Uterus (tissue), 4 donors: Measurements from ENCODE around the gene PRSS8. TPM values are rescaled to one million over a fixed set of nuclear protein-coding genes. Genes with fewer than 3 reads are reported as not detected.

Experiments used
- DNase-seq, 2 donors: peaks; one replicate each; pipeline ENCODE4 v3.0.0-alpha.2; 2019 to 2020
- H3K27ac ChIP-seq, 2 donors: fragments of 200-600 bp; sonication (generic); 1 replicate in 1 of 2; 2 replicates in 1 of 2; pipeline ENCODE4 v1.5.1; 2016 to 2018
- H3K27me3 ChIP-seq, 2 donors: fragments of 200-600 bp; sonication (generic); one replicate each; pipeline ENCODE4 v1.5.1; 2018 to 2019; ENCODE audit warnings: control low read depth in 1 of 2
- H3K36me3 ChIP-seq, 2 donors: fragments of 200-600 bp; sonication (generic); one replicate each; pipeline ENCODE4 v1.5.1; 2019; ENCODE audit warnings: control low read depth in 1 of 2
- H3K4me1 ChIP-seq, 2 donors: fragments of 200-600 bp; sonication (generic); one replicate each; pipeline ENCODE4 v1.5.1; 2018 to 2019; ENCODE audit warnings: control low read depth in 1 of 2
- H3K4me3 ChIP-seq, 2 donors: fragments of 200-600 bp; sonication (generic); 1 replicate in 1 of 2; 2 replicates in 1 of 2; pipeline ENCODE4 v1.5.1; 2018 to 2019; ENCODE audit warnings: mild to moderate bottlenecking in 1 of 2
- H3K9me3 ChIP-seq, 2 donors: fragments of 200-600 bp; sonication (generic); one replicate each; pipeline ENCODE4 v1.5.1; 2019; ENCODE audit warnings: control low read depth in 1 of 2
- CTCF ChIP-seq, 4 experiments: fragments of 200-600 bp in 2 of 4; fragments of 450-650 bp in 2 of 4; sonication (generic) in 2 of 4; IDR thresholded peaks; one replicate each; pipeline ENCODE4 v1.5.1; 2016 to 2019; ENCODE audit warnings: antibody characterized with exemption in 4 of 4, mild to moderate bottlenecking in 2 of 4, moderate library complexity in 1 of 4
- POLR2A ChIP-seq, 2 donors: fragments of 450-650 bp; IDR thresholded peaks; one replicate each; pipeline ENCODE4 v1.6.1; 2016; ENCODE audit warnings: antibody characterized with exemption in 2 of 2, mild to moderate bottlenecking in 1 of 2, moderate library complexity in 1 of 2
- intact Hi-C: fragments of 100-400 bp; cut with DNase I; formaldehyde crosslinking; loops from one replicate; pipeline ENCODE4 v1.15.1; 2023; ENCODE audit warnings: low total_unique reads
- total RNA-seq, 4 donors: library from RNA; depleted of rRNA in 3 of 4; stranded (reverse); fragments of >200 nt in 3 of 4; gene quantifications; one replicate each; pipeline versions ENCODE4 v1.1.0 to v1.2.4, GENCODE V29; 2014 to 2023
- donor health status: DM: yes; HTN: yes; CAD: no.

Gene PRSS8
- total RNA-seq, 4 donors from 2014 or later, result 0.26 to 8.7 TPM; not detected in 2

GRCh38 chr16:31130336-31130891 is 5.1 kb downstream of the PRSS8 start:
- H3K9me3 ChIP-seq, result no peaks in the 10 kb centered on the region
- intact Hi-C loops, result no loop called here
- H3K27ac ChIP-seq, result peak overlapping the region; percentile 59 to 60
- H3K36me3 ChIP-seq, result no peaks in the 10 kb centered on the region
- no peak overlapping the region for H3K4me3 ChIP-seq
- no peaks in the 10 kb centered on the region for H3K27me3 ChIP-seq
- no peak for TF ChIP-seq POLR2A (IDR thresholded peaks at IDR 0.05)
- no peak for DNase-seq
- H3K4me1 ChIP-seq, result peaks cover 0 to 11% of the 10 kb centered on the region in 2 donors

- peak; percentile 57 to 82 for DNase-seq
- Histone ChIP-seq H3K4me3 (no peak overlapping the region), H3K9me3 (no peaks in the 10 kb centered on the region), H3K27ac (peak overlapping the region; percentile 59 to 60), H3K4me1 (peaks cover 0 to 11% of the 10 kb centered on the region in 2 donors), H3K27me3 (no peaks in the 10 kb centered on the region), H3K36me3 (no peaks in the 10 kb centered on the region)
- intact Hi-C loops, result no loop called here
- no peak for TF ChIP-seq POLR2A (IDR thresholded peaks at IDR 0.05)
- peak in 1 of 4 experiments; percentile 11 for TF ChIP-seq CTCF (IDR thresholded peaks at IDR 0.05)
Measured at GRCh38 chr16:31129568-31130335, 5.8 kb downstream of the PRSS8 start.

GRCh38 chr16:31128711-31129567 is 6.6 kb downstream of the PRSS8 start:
- DNase-seq, result no peak
- peaks cover 0 to 11% of the 10 kb centered on the region in 2 donors for H3K4me1 ChIP-seq
- H3K9me3 ChIP-seq, result no peaks in the 10 kb centered on the region
- H3K27me3 ChIP-seq, result no peaks in the 10 kb centered on the region
- peak overlapping the region; percentile 59 to 60 for H3K27ac ChIP-seq
- no peak for TF ChIP-seq CTCF (IDR thresholded peaks at IDR 0.05)
- TF ChIP-seq POLR2A (IDR thresholded peaks at IDR 0.05), result no peak
- no peak overlapping the region for H3K4me3 ChIP-seq
- no peaks in the 10 kb centered on the region for H3K36me3 ChIP-seq
- intact Hi-C loops, result no loop called here

GRCh38 chr16:31127182-31127581 is 8.3 kb downstream of the PRSS8 start:
- H3K36me3 ChIP-seq, result no peaks in the 10 kb centered on the region

More at GRCh38 chr16:31127182-31127581, 8.3 kb downstream of the PRSS8 start:
- Histone ChIP-seq H3K4me3 (no peak overlapping the region), H3K4me1 (peaks cover 0 to 11% of the 10 kb centered on the region in 2 donors), H3K9me3 (no peaks in the 10 kb centered on the region), H3K27ac (no peak overlapping the region), H3K27me3 (no peaks in the 10 kb centered on the region)
- intact Hi-C loops, result no loop called here
- TF ChIP-seq CTCF (IDR thresholded peaks at IDR 0.05), result no peak
- TF ChIP-seq POLR2A (IDR thresholded peaks at IDR 0.05), result no peak
- no peak for DNase-seq
